Fibroblast of lung (primary cell): ENCODE measurements around the gene ABCB1.

Experiments used
- CTCF ChIP-seq, 2 donors: IDR thresholded peaks in 1 of 2; conservative IDR thresholded peaks in 1 of 2; 1 replicate in 1 of 2; 2 replicates in 1 of 2; pipeline ENCODE4 v1.5.1; 2011 to 2012; ENCODE audit warnings: low read length in 2 of 2, control low read depth in 1 of 2, inconsistent platforms in 1 of 2, low read depth in 1 of 2, mild to moderate bottlenecking in 1 of 2
- EZH2 ChIP-seq: IDR thresholded peaks from 2 replicates; pipeline ENCODE4 v1.5.1; 2012; ENCODE audit warnings: low read length, control low read depth, mild to moderate bottlenecking; ENCODE audit errors: missing control alignments

- TF ChIP-seq EZH2, result no peak
- no peak for TF ChIP-seq CTCF (conservative IDR thresholded peaks at IDR 0.05 in 1 of 2, IDR thresholded peaks at IDR 0.05 in 1 of 2; ENCODE audit: low read depth in 1 of 2, low read length in 2 of 2)
These were observed 14.5 kb upstream of the ABCB1 start for GRCh38 chr7:87615197-87615596.
